ENCODE results near the gene FBXO4.

GRCh38 chr5:41882765-41883164 is 42.3 kb upstream of the FBXO4 start:
- TF ChIP-seq POLR2A (IDR thresholded peaks at IDR 0.05; ENCODE audit: low read length) (no peak), GATA1 (IDR thresholded peaks at IDR 0.05; ENCODE audit: low read depth, low read length) (no peak)
